PFSK-1 (cell line): ENCODE data around the gene SH3RF1.

Experiments
- FOXP2 ChIP-seq: optimal IDR thresholded peaks from 2 replicates; pipeline ENCODE3; 2011; ENCODE audit warnings: borderline replicate concordance, control low read depth, inconsistent platforms; ENCODE audit not compliant: insufficient read depth; ENCODE audit errors: extremely low read length, extremely low read depth
- POLR2AphosphoS5 ChIP-seq: IDR thresholded peaks from 2 replicates; pipeline ENCODE4 v1.6.1; 2012; ENCODE audit warnings: low read depth, mild to moderate bottlenecking, control low read depth, low read length, moderate library complexity
- REST ChIP-seq, 2 experiments: IDR thresholded peaks; 2 replicates each; pipeline versions ENCODE4 v1.6.1 to v1.8.0; 2011 to 2012; ENCODE audit warnings: low read depth in 2 of 2, low read length in 2 of 2, control low read depth in 1 of 2, inconsistent platforms in 1 of 2, mild to moderate bottlenecking in 1 of 2, moderate library complexity in 1 of 2; ENCODE audit not compliant: insufficient read depth in 1 of 2
- SIN3A ChIP-seq: IDR thresholded peaks from 2 replicates; pipeline ENCODE4 v1.6.1; 2012; ENCODE audit warnings: mild to moderate bottlenecking, low read length, moderate library complexity, borderline replicate concordance; ENCODE audit not compliant: insufficient read depth
- TAF1 ChIP-seq: IDR thresholded peaks from 2 replicates; pipeline ENCODE4 v1.6.1; 2012; ENCODE audit warnings: low read length, control low read depth, borderline replicate concordance; ENCODE audit not compliant: insufficient read depth

Gene SH3RF1

GRCh38 chr4:169109035-169109675, 161.6 kb downstream of the SH3RF1 start:
- TF ChIP-seq POLR2AphosphoS5 (no peak), REST (IDR thresholded peaks at IDR 0.05; ENCODE audit: insufficient read depth in 1 of 2, low read depth in 2 of 2, low read length in 2 of 2) (no peak), FOXP2 (no peak), TAF1 (no peak), SIN3A (no peak)

- TF ChIP-seq FOXP2 (no peak), SIN3A (no peak), POLR2AphosphoS5 (no peak), TAF1 (no peak), REST (IDR thresholded peaks at IDR 0.05; ENCODE audit: insufficient read depth in 1 of 2, low read depth in 2 of 2, low read length in 2 of 2) (no peak)
Observed at GRCh38 chr4:169108303-169108702, 162.5 kb downstream of the SH3RF1 start.

GRCh38 chr4:169107528-169107927, 163.2 kb downstream of the SH3RF1 start:
- TF ChIP-seq REST (IDR thresholded peaks at IDR 0.05; ENCODE audit: insufficient read depth in 1 of 2, low read depth in 2 of 2, low read length in 2 of 2): no peak
- no peak for TF ChIP-seq POLR2AphosphoS5
- TF ChIP-seq SIN3A: no peak

GRCh38 chr4:169106696-169107229, 164.0 kb downstream of the SH3RF1 start:
- TF ChIP-seq POLR2AphosphoS5 (no peak), SIN3A (no peak), FOXP2 (no peak), TAF1 (no peak), REST (IDR thresholded peaks at IDR 0.05; ENCODE audit: insufficient read depth in 1 of 2, low read depth in 2 of 2, low read length in 2 of 2) (no peak)

- TF ChIP-seq FOXP2: no peak
- no peak for TF ChIP-seq REST (IDR thresholded peaks at IDR 0.05; ENCODE audit: insufficient read depth in 1 of 2, low read depth in 2 of 2, low read length in 2 of 2)
- no peak for TF ChIP-seq SIN3A
- TF ChIP-seq TAF1: no peak
- TF ChIP-seq POLR2AphosphoS5: no peak
Observed at GRCh38 chr4:169105620-169106019, 165.1 kb downstream of the SH3RF1 start.
